Amniotic epithelial cell (primary cell): ENCODE measurements around the gene HOOK2.
"Not testable (repeated sequence)": the region's sequence is repeated elsewhere in the genome, so short reads cannot be mapped to it uniquely, and the experiment has no call there.

Experiments used
- DNase-seq: peaks from one replicate; pipeline ENCODE4 v3.0.0-alpha.2; 2010; ENCODE audit warnings: low read depth

Gene HOOK2

GRCh38 chr19:12752056-12752781, 23.1 kb downstream of the HOOK2 start:
- DNase-seq: no peak

- no peak for DNase-seq
Measured at GRCh38 chr19:12751635-12752034, 23.7 kb downstream of the HOOK2 start, which contains the start of gene BEST2. TSS of gene BEST2 (plus strand) at chr19:12751791. CDS start at chr19:12752593, 802 bp downstream.

GRCh38 chr19:12750851-12751250, 24.5 kb downstream of the HOOK2 start:
- no peak for DNase-seq

GRCh38 chr19:12749938-12750521, 25.3 kb downstream of the HOOK2 start:
- DNase-seq: peak; percentile 16

- DNase-seq: no peak
Measured at GRCh38 chr19:12748489-12748888, 26.9 kb downstream of the HOOK2 start.

- DNase-seq: peak; percentile 67
Measured at GRCh38 chr19:12745166-12745897, 30.0 kb downstream of the HOOK2 start.

GRCh38 chr19:12737835-12738351, 37.5 kb downstream of the HOOK2 start:
- DNase-seq: no peak

- peak; percentile 100 for DNase-seq
Measured at GRCh38 chr19:12736995-12737834, 38.1 kb downstream of the HOOK2 start, which contains the start of gene GET3. TSS of gene GET3 (plus strand) at chr19:12737497. CDS start at chr19:12737506, 9 bp downstream.

GRCh38 chr19:12733369-12734214, 41.8 kb downstream of the HOOK2 start:
- peak; percentile 64 for DNase-seq

GRCh38 chr19:12731337-12731736, 44.0 kb downstream of the HOOK2 start:
- no peak for DNase-seq

GRCh38 chr19:12730064-12730463, 45.3 kb downstream of the HOOK2 start:
- no peak for DNase-seq

GRCh38 chr19:12727745-12728433, 47.5 kb downstream of the HOOK2 start:
- DNase-seq: no peak

- DNase-seq: no peak
Measured at GRCh38 chr19:12726988-12727316, 48.4 kb downstream of the HOOK2 start.

GRCh38 chr19:12725612-12726011, 49.7 kb downstream of the HOOK2 start:
- not testable (repeated sequence) for DNase-seq

GRCh38 chr19:12723641-12724426, 51.5 kb downstream of the HOOK2 start, which contains the start of gene TNPO2:
TSS of gene TNPO2 (minus strand) at chr19:12723932. CDS start at chr19:12720977, 2,955 bp downstream.
- peak; percentile 57 for DNase-seq

GRCh38 chr19:12723381-12723640, 52.0 kb downstream of the HOOK2 start:
- no peak for DNase-seq

GRCh38 chr19:12722566-12723380, 52.6 kb downstream of the HOOK2 start:
- DNase-seq: peak; percentile 99

- DNase-seq: peak; percentile 64
Measured at GRCh38 chr19:12721656-12722565, 53.4 kb downstream of the HOOK2 start.
